Right renal pelvis (tissue), 4 donors: Measurements from ENCODE around the gene CALML4. TPM values are rescaled to one million over a fixed set of nuclear protein-coding genes. Genes with fewer than 3 reads are reported as not detected.
A peak's percentile ranks its signal among the peaks of the same experiment; 100 is the strongest.
"Not testable (repeated sequence)": the region's sequence is repeated elsewhere in the genome, so short reads cannot be mapped to it uniquely, and the experiment has no call there.

Experiments used
- DNase-seq, 4 donors: peaks; one replicate each; pipeline ENCODE4 v3.0.0-alpha.2; 2013; ENCODE audit warnings: low read depth in 4 of 4, low spot score in 3 of 4, missing footprints in 1 of 4
- polyA plus RNA-seq, 4 donors: library from polyadenylated mRNA; unstranded; fragments of 120-200 nt; gene quantifications; one replicate each; pipeline ENCODE4 v1.2.1, GENCODE V29; 2013; ENCODE audit not compliant: insufficient read length in 4 of 4

CALML4 gene
- polyA plus RNA-seq, 4 donors = 31.2 to 37.0 (median 34.5) TPM

- DNase-seq = not testable (repeated sequence)
Measured at GRCh38 chr15:68225442-68225841, 20.3 kb upstream of the CALML4 start.

- no peak for DNase-seq
Measured at GRCh38 chr15:68224546-68225250, 19.6 kb upstream of the CALML4 start.

DNA sequence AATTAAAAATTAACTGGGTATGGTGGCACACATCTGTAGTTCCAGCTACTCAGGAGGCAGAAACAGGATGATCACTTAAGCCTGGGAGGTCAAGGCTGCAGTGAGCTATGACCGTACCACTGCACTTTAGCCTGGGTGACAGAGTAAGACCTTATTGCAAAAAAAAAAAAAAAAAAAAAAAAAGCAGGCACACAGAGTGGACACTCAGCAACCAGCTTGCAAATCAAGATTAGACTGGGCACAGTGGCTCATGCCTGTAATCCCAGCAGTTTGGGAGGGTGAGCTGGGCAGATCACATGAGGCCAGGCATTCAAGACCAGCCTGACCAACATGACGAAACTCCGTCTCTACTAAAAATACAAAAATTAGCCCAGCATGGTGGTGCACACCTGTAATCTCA lies 19.0 kb upstream of the CALML4 start:
- no peak for DNase-seq

GRCh38 chr15:68223171-68223570 lies 18.0 kb upstream of the CALML4 start:
- no peak for DNase-seq

- DNase-seq = not testable (repeated sequence)
Measured at GRCh38 chr15:68222432-68222743, 17.3 kb upstream of the CALML4 start.

DNA sequence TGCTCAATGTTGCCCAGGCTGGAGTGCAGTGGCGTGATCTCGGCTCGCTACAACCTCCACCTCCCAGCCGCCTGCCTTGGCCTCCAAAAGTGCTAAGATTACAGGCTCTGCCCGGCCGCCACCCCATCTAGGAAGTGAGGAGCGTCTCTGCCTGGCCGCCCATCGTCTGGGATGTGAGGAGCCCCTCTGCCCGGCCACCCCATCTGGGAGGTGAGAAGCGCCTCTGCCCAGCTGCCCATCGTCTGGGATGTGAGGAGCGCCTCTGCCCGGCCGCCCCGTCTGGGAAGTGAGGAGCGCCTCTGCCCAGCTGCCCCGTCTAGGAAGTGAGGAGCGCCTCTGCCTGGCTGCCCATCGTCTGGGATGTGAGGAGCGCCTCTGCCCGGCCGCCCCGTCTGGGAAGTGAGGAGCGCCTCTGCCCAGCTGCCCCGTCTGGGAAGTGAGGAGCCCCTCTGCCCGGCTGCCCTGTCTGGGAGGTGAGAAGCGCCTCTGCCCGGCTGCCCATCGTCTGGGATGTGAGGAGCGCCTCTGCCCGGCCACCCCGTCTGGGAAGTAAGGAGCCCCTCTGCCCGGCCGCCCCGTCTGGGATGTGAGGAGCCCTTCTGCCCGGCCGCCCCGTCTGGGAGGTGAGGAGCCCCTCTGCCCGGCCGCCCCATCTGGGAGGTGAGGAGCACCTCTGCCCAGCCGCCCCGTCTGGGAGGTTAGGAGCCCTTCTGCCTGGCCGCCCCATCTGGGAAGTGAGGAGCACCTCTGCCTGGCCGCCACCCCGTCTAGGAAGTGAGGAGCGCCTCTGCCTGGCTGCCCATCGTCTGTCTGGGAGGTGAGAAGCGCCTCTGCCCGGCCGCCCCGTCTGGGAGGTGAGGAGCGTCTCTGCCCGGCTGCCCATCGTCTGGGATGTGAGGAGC lies 16.6 kb upstream of the CALML4 start:
- DNase-seq = not testable (repeated sequence)

- no peak for DNase-seq
Measured at GRCh38 chr15:68220967-68221366, 15.8 kb upstream of the CALML4 start.

- no peak for DNase-seq
Measured at GRCh38 chr15:68220489-68220888, 15.4 kb upstream of the CALML4 start.

DNA sequence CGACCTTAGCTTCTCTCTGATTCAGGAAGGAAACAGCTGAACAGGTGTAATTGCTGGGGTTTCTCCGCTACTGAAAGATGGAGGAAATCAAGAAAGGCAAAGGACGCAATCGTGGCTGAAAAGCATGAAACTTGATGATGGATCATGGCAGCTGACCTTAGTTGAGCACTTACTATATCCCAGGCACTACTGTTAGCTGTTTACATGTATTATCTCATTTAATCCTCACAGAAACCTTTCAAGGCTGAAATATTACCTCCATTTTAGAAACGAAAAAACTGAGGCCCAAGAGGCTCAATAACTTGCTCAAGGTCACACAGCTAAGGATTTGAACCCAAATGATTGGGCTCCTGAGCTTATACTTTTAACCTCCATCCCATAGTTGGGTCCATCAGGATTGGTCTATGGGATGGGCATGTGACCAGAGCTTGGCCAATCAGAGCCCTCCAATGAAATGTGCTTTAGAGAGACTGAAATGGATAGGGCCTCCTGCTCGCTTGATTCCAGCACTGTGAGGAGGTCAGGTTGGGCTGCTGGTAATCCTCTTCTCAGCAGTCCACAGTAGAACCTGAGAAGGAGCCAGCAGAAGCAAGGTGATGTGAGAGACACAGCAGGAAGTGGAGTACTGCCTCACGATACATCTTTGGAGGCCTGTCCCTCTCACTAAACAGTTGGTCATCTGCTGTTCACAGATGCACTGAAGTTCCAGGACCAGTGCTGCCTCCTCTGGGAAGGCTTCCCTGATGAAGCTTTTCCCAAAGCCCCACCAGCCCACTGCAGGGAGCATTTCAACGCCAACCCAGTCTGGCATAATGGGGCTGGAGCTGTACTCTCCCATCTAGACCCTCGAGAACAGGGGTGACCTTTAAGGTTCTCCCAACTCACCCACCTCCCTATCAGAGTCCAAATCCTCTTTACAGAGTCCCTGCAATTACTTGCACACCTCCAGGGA lies 14.0 kb upstream of the CALML4 start:
- no peak for DNase-seq

- DNase-seq = no peak
Measured at GRCh38 chr15:68218331-68218730, 13.2 kb upstream of the CALML4 start.

- no peak for DNase-seq
Measured at GRCh38 chr15:68217341-68217740, 12.2 kb upstream of the CALML4 start.

GRCh38 chr15:68214838-68215254 lies 9.7 kb upstream of the CALML4 start:
- DNase-seq = no peak

DNA sequence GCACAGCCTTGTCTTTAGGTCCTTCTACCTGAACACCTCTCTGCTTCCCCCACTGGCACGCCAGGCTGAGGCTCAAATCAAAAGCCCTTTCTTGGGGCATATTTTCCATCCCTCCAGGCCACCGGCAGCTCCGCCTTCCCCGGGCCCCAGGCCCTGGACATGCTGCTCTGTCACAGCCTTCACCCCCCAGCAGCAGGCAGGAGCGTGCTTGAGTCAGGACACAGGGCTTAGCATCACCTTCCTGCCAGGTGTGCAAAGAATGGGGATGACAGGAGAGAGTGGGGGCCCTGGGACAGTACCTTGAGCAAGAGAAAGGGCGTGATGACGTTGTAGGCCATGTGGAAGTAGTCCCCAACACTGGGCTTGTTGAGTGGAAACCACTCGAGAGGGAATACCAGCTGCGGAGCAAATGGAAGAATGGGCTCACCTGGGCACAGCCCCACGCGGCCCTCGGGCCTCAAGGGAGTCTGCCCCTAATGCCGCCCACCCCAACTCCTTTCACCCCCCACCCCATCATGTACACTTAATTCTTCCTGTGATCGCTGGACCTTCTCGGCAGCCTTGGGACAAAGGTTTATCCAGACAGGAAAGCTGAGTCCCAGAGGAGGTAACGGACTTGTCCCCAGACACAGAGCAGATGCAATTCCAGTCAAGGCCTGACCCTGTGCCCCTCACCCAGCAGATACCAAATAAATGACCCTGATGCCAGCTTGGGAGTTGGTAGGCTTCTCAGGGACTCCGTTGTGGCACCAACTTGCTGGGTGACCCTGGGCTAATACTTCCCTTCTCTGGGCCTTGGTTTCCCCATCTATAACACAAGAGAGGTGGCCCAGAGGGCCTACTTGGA lies 9.1 kb upstream of the CALML4 start:
- DNase-seq = no peak

- DNase-seq = not testable (repeated sequence)
Measured at GRCh38 chr15:68213491-68213845, 8.3 kb upstream of the CALML4 start.

- no peak for DNase-seq
Measured at GRCh38 chr15:68211656-68212320, 6.7 kb upstream of the CALML4 start.

- peak in 1 of 4 donors; percentile 44 for DNase-seq
Measured at GRCh38 chr15:68210821-68211655, 5.9 kb upstream of the CALML4 start.

GRCh38 chr15:68210409-68210756 lies 5.3 kb upstream of the CALML4 start:
- DNase-seq = no peak

DNA sequence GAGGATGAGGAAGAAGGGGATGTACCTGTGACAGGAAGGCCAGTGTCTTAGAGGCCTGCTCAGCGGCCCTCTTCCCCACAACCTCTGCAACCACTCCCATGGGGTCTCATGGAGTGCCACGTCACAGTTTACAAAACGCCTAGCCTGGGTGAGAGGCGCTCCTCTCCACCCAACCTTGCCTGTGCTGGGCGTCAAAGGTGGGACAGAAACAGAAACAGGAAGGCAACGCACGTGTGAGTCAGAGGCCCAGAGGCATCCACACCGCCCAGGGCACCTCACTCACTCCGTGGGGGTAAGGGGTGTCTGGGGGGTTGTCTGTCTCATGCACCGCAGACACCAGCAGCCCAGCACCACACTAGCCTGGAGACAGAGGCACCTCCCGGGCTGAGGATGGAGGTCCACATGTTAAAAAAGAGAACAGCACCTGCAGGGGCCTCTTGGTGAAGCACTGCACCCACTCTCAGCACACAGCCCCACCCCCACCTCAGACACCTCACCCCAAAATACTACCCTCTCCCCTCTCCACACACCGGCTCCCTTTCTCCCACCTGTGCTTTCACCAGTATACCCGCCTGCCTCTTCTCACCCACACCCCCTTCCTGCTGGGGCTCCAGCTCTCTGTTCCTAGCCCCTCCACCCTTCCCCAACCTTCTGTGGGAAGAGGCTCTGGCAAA lies 4.7 kb upstream of the CALML4 start:
- no peak for DNase-seq
